AG08395 (cell line): ENCODE results near the gene WNK4.

Experiments
- DNase-seq: peaks from one replicate; pipeline ENCODE4 v3.0.0; 2012; ENCODE audit warnings: mixed read lengths, low spot score

WNK4 gene

GRCh38 chr17:42772945-42773289 is 7.5 kb upstream of the WNK4 start:
- DNase-seq: no peak

GRCh38 chr17:42773290-42774035 is 6.9 kb upstream of the WNK4 start, which contains the start of gene VPS25:
VPS25 (plus strand) TSS chr17:42773449; CDS start chr17:42773476, 27 bp downstream.
- peak; percentile 92 for DNase-seq

GRCh38 chr17:42774066-42774745 is 6.2 kb upstream of the WNK4 start:
- DNase-seq: no peak

- DNase-seq: no peak
Observed at GRCh38 chr17:42775534-42776098, 4.8 kb upstream of the WNK4 start.

GRCh38 chr17:42778570-42778969 is 1.8 kb upstream of the WNK4 start:
- no peak for DNase-seq

GRCh38 chr17:42779304-42779935 is 990 bp upstream of the WNK4 start:
- DNase-seq: no peak

GRCh38 chr17:42780851-42781638 is 635 bp downstream of the WNK4 start:
- DNase-seq: peak; percentile 12

- DNase-seq: peak; percentile 22
Observed at GRCh38 chr17:42781639-42782165, 1.3 kb downstream of the WNK4 start.

GRCh38 chr17:42782166-42783061 is 2.0 kb downstream of the WNK4 start:
- DNase-seq: peak; percentile 37

- DNase-seq: peak; percentile 51
Observed at GRCh38 chr17:42783062-42783790, 2.8 kb downstream of the WNK4 start.

- no peak for DNase-seq
Observed at GRCh38 chr17:42783791-42784138, 3.4 kb downstream of the WNK4 start.

GRCh38 chr17:42784409-42784808 is 4.0 kb downstream of the WNK4 start:
- no peak for DNase-seq

- no peak for DNase-seq
Observed at GRCh38 chr17:42784811-42785592, 4.6 kb downstream of the WNK4 start.

GRCh38 chr17:42787266-42787665 is 6.9 kb downstream of the WNK4 start:
- DNase-seq: no peak

GRCh38 chr17:42791948-42792347 is 11.5 kb downstream of the WNK4 start:
- DNase-seq: no peak

- DNase-seq: no peak
Observed at GRCh38 chr17:42792545-42792944, 12.1 kb downstream of the WNK4 start.

- no peak for DNase-seq
Observed at GRCh38 chr17:42795061-42795460, 14.7 kb downstream of the WNK4 start.

GRCh38 chr17:42795465-42795864 is 15.1 kb downstream of the WNK4 start:
- DNase-seq: no peak

GRCh38 chr17:42796066-42796758 is 15.8 kb downstream of the WNK4 start:
- DNase-seq: no peak
